ENCODE data around the gene TBC1D3E.
"Not testable (repeated sequence)": the region's sequence is repeated elsewhere in the genome, so short reads cannot be mapped to it uniquely, and the experiment has no call there.

Gene TBC1D3E

GRCh38 chr17:38127651-38128050 is at the start of gene TBC1D3E:
Gene TBC1D3E (plus strand): TSS chr17:38127951. CDS start chr17:38129496, 1,545 bp downstream.
- DNase-seq: not testable (repeated sequence)

- DNase-seq: not testable (repeated sequence)
Measured at GRCh38 chr17:38087344-38087743, 40.4 kb upstream of the TBC1D3E start.

- not testable (repeated sequence) for DNase-seq
Measured at GRCh38 chr17:38088120-38088519, 39.6 kb upstream of the TBC1D3E start.

- DNase-seq: not testable (repeated sequence)
Measured at GRCh38 chr17:38094059-38094694, 33.6 kb upstream of the TBC1D3E start.

- not testable (repeated sequence) for DNase-seq
Measured at GRCh38 chr17:38099262-38099661, 28.5 kb upstream of the TBC1D3E start.

GRCh38 chr17:38119829-38120228 is 7.9 kb upstream of the TBC1D3E start:
- DNase-seq: not testable (repeated sequence)

- DNase-seq: not testable (repeated sequence)
Measured at GRCh38 chr17:38134860-38135259, 7.1 kb downstream of the TBC1D3E start.

Measured in activated CD4-positive, alpha-beta T cell treated with anti-CD3 and anti-CD28 coated beads, Interleukin-2, amount 50 U/mL, for 4 hours (primary cell).